ENCODE measurements around the gene SNX8. TPM values are rescaled to one million over a fixed set of nuclear protein-coding genes. Genes with fewer than 3 reads are reported as not detected.

The SNX8 gene
- polyA plus RNA-seq, 1 donor from 2014 or later: 5.7 TPM

- Histone ChIP-seq H3K27me3 (ENCODE audit: insufficient read depth, low read depth, low read length) (no peaks in the 10 kb centered on the region), H3K9me3 (ENCODE audit: low read length) (no peaks in the 10 kb centered on the region), H4K20me1 (ENCODE audit: insufficient read depth) (no peaks in the 10 kb centered on the region), H3K79me2 (replicated peaks; ENCODE audit: insufficient read depth, low read length) (no peaks in the 10 kb centered on the region), H3K9ac (ENCODE audit: low read length) (no peak overlapping the region), H3K9me2 (ENCODE audit: insufficient read depth, low read length) (no peaks in the 10 kb centered on the region), H3K4me3 (ENCODE audit: low read length) (no peak overlapping the region), H3K27ac (ENCODE audit: low read length) (no peak overlapping the region), H3K36me3 (ENCODE audit: insufficient read depth, low read length) (no peaks in the 10 kb centered on the region), H3F3A (ENCODE audit: insufficient read depth, low read length, poor library complexity, severe bottlenecking) (no peaks in the 10 kb centered on the region), H3K4me2 (ENCODE audit: low read length) (no peak overlapping the region), H2AFZ (ENCODE audit: low read depth, low read length) (no peak overlapping the region)
- TF ChIP-seq TAF1 (IDR thresholded peaks at IDR 0.05; ENCODE audit: low read depth) (no peak), SMC3 (conservative IDR thresholded peaks at IDR 0.05; ENCODE audit: poor library complexity) (no peak)
These were observed 47.3 kb downstream of the SNX8 start for GRCh38 chr7:2266911-2267310.

- TF ChIP-seq TAF1 (IDR thresholded peaks at IDR 0.05; ENCODE audit: low read depth) (no peak), RAD21 (conservative IDR thresholded peaks at IDR 0.05) (no peak), REST (IDR thresholded peaks at IDR 0.05; ENCODE audit: borderline replicate concordance) (no peak), EZH2 (IDR thresholded peaks at IDR 0.05; ENCODE audit: borderline replicate concordance, insufficient read depth, low read length, poor library complexity, severe bottlenecking) (no peak), SMC3 (conservative IDR thresholded peaks at IDR 0.05; ENCODE audit: poor library complexity) (no peak), MXI1 (conservative IDR thresholded peaks at IDR 0.05; ENCODE audit: poor library complexity, severe bottlenecking) (no peak), POLR2AphosphoS5 (IDR thresholded peaks at IDR 0.05) (no peak), EP300 (conservative IDR thresholded peaks at IDR 0.05; ENCODE audit: poor library complexity, severe bottlenecking) (no peak)
- TF ChIP-seq, protein P1, sequence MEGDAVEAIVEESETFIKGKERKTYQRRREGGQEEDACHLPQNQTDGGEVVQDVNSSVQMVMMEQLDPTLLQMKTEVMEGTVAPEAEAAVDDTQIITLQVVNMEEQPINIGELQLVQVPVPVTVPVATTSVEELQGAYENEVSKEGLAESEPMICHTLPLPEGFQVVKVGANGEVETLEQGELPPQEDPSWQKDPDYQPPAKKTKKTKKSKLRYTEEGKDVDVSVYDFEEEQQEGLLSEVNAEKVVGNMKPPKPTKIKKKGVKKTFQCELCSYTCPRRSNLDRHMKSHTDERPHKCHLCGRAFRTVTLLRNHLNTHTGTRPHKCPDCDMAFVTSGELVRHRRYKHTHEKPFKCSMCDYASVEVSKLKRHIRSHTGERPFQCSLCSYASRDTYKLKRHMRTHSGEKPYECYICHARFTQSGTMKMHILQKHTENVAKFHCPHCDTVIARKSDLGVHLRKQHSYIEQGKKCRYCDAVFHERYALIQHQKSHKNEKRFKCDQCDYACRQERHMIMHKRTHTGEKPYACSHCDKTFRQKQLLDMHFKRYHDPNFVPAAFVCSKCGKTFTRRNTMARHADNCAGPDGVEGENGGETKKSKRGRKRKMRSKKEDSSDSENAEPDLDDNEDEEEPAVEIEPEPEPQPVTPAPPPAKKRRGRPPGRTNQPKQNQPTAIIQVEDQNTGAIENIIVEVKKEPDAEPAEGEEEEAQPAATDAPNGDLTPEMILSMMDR (IDR thresholded peaks at IDR 0.05; ENCODE audit: poor library complexity, severe bottlenecking): no peak
- Histone ChIP-seq H3K9me2 (ENCODE audit: insufficient read depth, low read length) (no peaks in the 10 kb centered on the region), H3K27ac (ENCODE audit: low read length) (no peak overlapping the region), H3K79me2 (replicated peaks; ENCODE audit: insufficient read depth, low read length) (no peaks in the 10 kb centered on the region), H3K9me3 (ENCODE audit: low read length) (no peaks in the 10 kb centered on the region), H3K36me3 (ENCODE audit: insufficient read depth, low read length) (no peaks in the 10 kb centered on the region), H2AFZ (ENCODE audit: low read depth, low read length) (no peak overlapping the region), H3F3A (ENCODE audit: insufficient read depth, low read length, poor library complexity, severe bottlenecking) (no peaks in the 10 kb centered on the region), H3K27me3 (ENCODE audit: insufficient read depth, low read depth, low read length) (no peaks in the 10 kb centered on the region), H4K20me1 (ENCODE audit: insufficient read depth) (no peaks in the 10 kb centered on the region), H3K4me3 (ENCODE audit: low read length) (no peak overlapping the region), H3K9ac (ENCODE audit: low read length) (no peak overlapping the region), H3K4me2 (ENCODE audit: low read length) (no peak overlapping the region)
These were observed 50.1 kb downstream of the SNX8 start for GRCh38 chr7:2264158-2264557.

DNA sequence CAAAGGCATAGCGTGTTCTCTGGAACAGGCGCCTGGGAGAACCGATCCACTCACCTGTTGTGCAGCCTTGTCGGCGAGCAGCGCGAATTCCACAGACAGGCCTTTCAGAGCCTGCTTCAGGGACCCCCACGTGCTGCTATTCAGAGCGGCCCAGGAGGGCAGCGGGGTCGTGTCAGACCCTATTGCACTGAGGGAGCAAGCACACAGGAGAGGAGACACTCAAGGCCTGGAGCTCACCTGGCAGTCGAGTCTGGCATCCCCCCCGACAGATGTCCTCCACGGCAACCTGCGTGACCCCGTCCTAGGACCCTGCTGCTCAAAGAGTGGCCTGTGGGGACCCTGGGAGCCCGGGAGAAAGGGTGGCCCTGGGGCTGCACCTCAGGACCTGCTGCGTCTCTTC, 51.1 kb downstream of the SNX8 start:
- Histone ChIP-seq H3K9me2 (ENCODE audit: insufficient read depth, low read length) (no peaks in the 10 kb centered on the region), H3K4me3 (ENCODE audit: low read length) (no peak overlapping the region), H3K27me3 (ENCODE audit: insufficient read depth, low read depth, low read length) (no peaks in the 10 kb centered on the region), H3K4me2 (ENCODE audit: low read length) (no peak overlapping the region), H2AFZ (ENCODE audit: low read depth, low read length) (no peak overlapping the region), H3K36me3 (ENCODE audit: insufficient read depth, low read length) (no peaks in the 10 kb centered on the region), H3F3A (ENCODE audit: insufficient read depth, low read length, poor library complexity, severe bottlenecking) (no peaks in the 10 kb centered on the region), H3K79me2 (replicated peaks; ENCODE audit: insufficient read depth, low read length) (no peaks in the 10 kb centered on the region), H3K9ac (ENCODE audit: low read length) (no peak overlapping the region), H4K20me1 (ENCODE audit: insufficient read depth) (no peaks in the 10 kb centered on the region), H3K27ac (ENCODE audit: low read length) (no peak overlapping the region), H3K9me3 (ENCODE audit: low read length) (no peaks in the 10 kb centered on the region)
- TF ChIP-seq EP300 (conservative IDR thresholded peaks at IDR 0.05; ENCODE audit: poor library complexity, severe bottlenecking) (no peak), SMC3 (conservative IDR thresholded peaks at IDR 0.05; ENCODE audit: poor library complexity) (no peak), TAF1 (IDR thresholded peaks at IDR 0.05; ENCODE audit: low read depth) (no peak), EZH2 (IDR thresholded peaks at IDR 0.05; ENCODE audit: borderline replicate concordance, insufficient read depth, low read length, poor library complexity, severe bottlenecking) (no peak), MXI1 (conservative IDR thresholded peaks at IDR 0.05; ENCODE audit: poor library complexity, severe bottlenecking) (no peak), REST (IDR thresholded peaks at IDR 0.05; ENCODE audit: borderline replicate concordance) (no peak), POLR2AphosphoS5 (IDR thresholded peaks at IDR 0.05) (no peak), RAD21 (conservative IDR thresholded peaks at IDR 0.05) (no peak)
- TF ChIP-seq, protein P1 (IDR thresholded peaks at IDR 0.05; ENCODE audit: poor library complexity, severe bottlenecking): no peak

Measured in neural cell (in vitro differentiated cells).